Heart right ventricle (tissue), 16 donors: Measurements from ENCODE around the gene CUL9. TPM values are rescaled to one million over a fixed set of nuclear protein-coding genes. Genes with fewer than 3 reads are reported as not detected.

Experiments used
- ATAC-seq, 8 donors: fragments of 200-7000 bp; cut with Tn5 transposase; one replicate each; pipeline ENCODE4 v1.9.1; 2020; ENCODE audit warnings: mild to moderate bottlenecking in 8 of 8, moderate library complexity in 8 of 8, moderate number of reproducible peaks in 1 of 8
- DNase-seq, 2 donors: peaks; one replicate each; pipeline ENCODE4 v3.0.0-alpha.2; 2020
- H3K27ac ChIP-seq, 10 donors: fragments of 200-600 bp; sonication (generic) in 2 of 10; one replicate each; pipeline versions ENCODE4 v1.5.0 to v1.8.0; 2020 to 2022; ENCODE audit warnings: mild to moderate bottlenecking in 3 of 10
- H3K27me3 ChIP-seq, 7 donors: fragments of 200-600 bp; one replicate each; pipeline ENCODE4 v1.8.0; 2021 to 2022; ENCODE audit warnings: mild to moderate bottlenecking in 2 of 7
- H3K36me3 ChIP-seq, 9 donors: fragments of 200-600 bp; sonication (generic) in 1 of 9; one replicate each; pipeline versions ENCODE4 v1.5.0 to v1.8.0; 2020 to 2022; ENCODE audit warnings: mild to moderate bottlenecking in 2 of 9
- H3K4me1 ChIP-seq, 9 donors: fragments of 200-600 bp; sonication (generic) in 1 of 9; one replicate each; pipeline versions ENCODE4 v1.5.0 to v1.8.0; 2020 to 2022; ENCODE audit warnings: mild to moderate bottlenecking in 4 of 9
- H3K4me3 ChIP-seq, 10 donors: fragments of 200-600 bp; sonication (generic) in 2 of 10; one replicate each; pipeline versions ENCODE4 v1.5.0 to v1.8.0; 2020 to 2022; ENCODE audit warnings: mild to moderate bottlenecking in 7 of 10, moderate library complexity in 2 of 10
- H3K9me3 ChIP-seq, 11 donors: fragments of 200-600 bp in 10 of 11; sonication (generic) in 2 of 11; one replicate each; pipeline versions ENCODE4 v1.5.0 to v1.8.0; 2013 to 2022; ENCODE audit warnings: mild to moderate bottlenecking in 2 of 11, control low read depth in 1 of 11, moderate library complexity in 1 of 11
- WGBS, 2 donors: extraction: QIAGEN DNeasy Blood & Tissue Kit; methylation state at CpG; one replicate each; pipeline ENCODE4 v1.1.7; 2013; ENCODE audit warnings: inconsistent platforms in 1 of 2; 5-methylcytosine and 5-hydroxymethylcytosine counted together
- intact Hi-C, 10 donors: fragments of 100-400 bp; cut with DNase I; formaldehyde crosslinking; loops; one replicate each; pipeline versions ENCODE4 v1.11.1 to v1.14.2; 2022
- polyA plus RNA-seq, 2 donors: library from polyadenylated mRNA; stranded (reverse); fragments of 200-250 nt; gene quantifications; one replicate each; pipeline ENCODE4 v1.2.3, GENCODE V29; 2013
- total RNA-seq, 10 donors: library from RNA; stranded (reverse); fragmentation: NEBNext Ultra II Directional in 3 of 10; extraction: Animal tissue kit (Norgen Biotek cat#: 25700) in 3 of 10; gene quantifications; one replicate each; pipeline versions ENCODE4 v1.2.1 to v1.2.4, GENCODE V29; 2021 to 2023
- TF ChIP-seq, protein P1 (sequence below), 9 donors: fragments of 200-600 bp; sonication (generic) in 2 of 9; IDR thresholded peaks; one replicate each; pipeline versions ENCODE4 v1.5.0 to v1.8.0; 2021 to 2022; ENCODE audit warnings: antibody characterized with exemption in 9 of 9, mild to moderate bottlenecking in 5 of 9, moderate library complexity in 1 of 9
- donor health status: Arrhythmogenic right ventricular cardiomyopathy.
- donor health status: ischemic (EF 13 %, LVEDD 7.1; RV severe dilation, severe dysfunction).
- donor health status: healthy with polysubstance abuse.
- donor health status: DM: no; HTN: yes; CAD: no.
- donor health status: DM: no; HTN: no; CAD: no.
- donor health status: ischemic (EF 25% LVEDD 6.9; RV normal size, moderate dysfunction).
- donor health status: ischemic (EF 25% LVEDD 5.7; RV mildly dilated, moderate dysfunction).
- donor health status: healthy.
- donor health status: DM: yes; HTN: yes; CAD: no.
- donor health status: Ischemic cardiomyopathy.
- donor health status: ischemic (EF 35%, LVEDD 5.7; RV mildly dilated, moderate dysfunction).
- donor health status: nonischemic (EF 11% LVEDD 7.7; RV severe dilation, severe dysfunction).
- donor health status: DM: yes; HTN: yes; CAD: no.
- donor health status: PGD.
- donor health status: ischemic (EF 29% LVEDD 5.4; RV normal size, mild dysfunction).
- donor health status: nonischemic (EF 23%, LVEDD 6.1; RV moderate dilation, normal function).

Gene CUL9
- total and polyA plus RNA-seq, 12 donors = 7.8 to 32.0 (median 13.4) TPM

DNA sequence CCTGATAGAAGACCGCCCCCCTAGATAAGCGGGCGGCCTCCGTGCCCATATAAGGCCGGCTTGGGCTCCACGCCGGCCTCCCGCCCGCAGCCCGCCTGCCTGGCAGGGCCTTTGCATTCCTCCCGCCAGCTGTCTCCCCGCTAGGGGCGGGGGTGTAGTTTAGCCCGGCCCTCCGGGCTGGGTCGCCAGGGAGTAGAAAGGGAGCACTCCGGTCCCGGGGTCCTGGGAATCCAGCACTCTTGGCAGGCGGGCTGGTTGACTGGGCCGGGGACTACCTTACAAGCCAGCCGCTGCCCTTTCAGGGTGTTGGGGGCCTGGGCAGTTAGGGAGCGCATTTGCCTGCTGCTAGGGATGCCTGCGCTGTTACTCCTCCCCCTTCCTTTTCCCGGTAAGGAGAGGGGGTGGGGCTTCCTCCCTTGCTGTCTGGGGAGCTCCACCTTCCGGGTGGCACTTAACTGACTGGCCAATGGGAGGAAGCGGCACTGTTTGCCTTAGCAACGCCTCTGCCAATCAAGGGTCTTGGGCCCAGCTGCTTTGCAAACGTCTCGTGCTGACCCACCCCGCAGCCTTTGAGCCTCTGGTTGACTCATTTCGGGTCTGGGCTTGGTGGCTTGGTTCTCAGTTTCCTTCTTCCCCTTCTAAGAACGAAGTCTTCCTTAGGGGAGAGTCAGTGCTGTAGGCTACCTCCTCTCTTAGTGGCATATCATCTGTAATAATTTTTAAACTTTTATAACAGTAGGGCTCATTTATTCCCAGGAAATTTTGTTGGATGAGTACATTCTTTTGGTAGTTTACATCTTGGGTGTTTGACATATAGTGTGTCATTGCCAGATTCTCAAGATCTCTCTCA, 7.5 kb upstream of the CUL9 start:
- DNase-seq = peak; percentile 89 to 98
- intact Hi-C loops = loop anchor here in 3 of 10 donors (5.0 kb wide), 3 partner anchors 162 to 432 kb away; partner anchors contain the start of genes KLHDC3 (in 1 of the 3), MEA1 (in 1 of the 3) and ZNF318 (in 1 of the 3)
- peaks cover 19 to 51% (median 34%) of the 10 kb centered on the region in 9 donors for H3K4me1 ChIP-seq
- H3K27ac ChIP-seq = peak overlapping the region; percentile 85 to 99 (median 98)
- H3K36me3 ChIP-seq = peaks cover 4 to 48% (median 35%) of the 10 kb centered on the region in 9 donors
- H3K9me3 ChIP-seq = no peaks in the 10 kb centered on the region
- WGBS, 2 donors = 0% methylated on average over 32 of the region's 32 CpGs
- peak overlapping the region in 9 of 10 donors; percentile 37 to 99 (median 97) for H3K4me3 ChIP-seq
- peak; percentile 67 to 89 (median 83) for ATAC-seq
- no peaks in the 10 kb centered on the region for H3K27me3 ChIP-seq
- TF ChIP-seq, protein P1, sequence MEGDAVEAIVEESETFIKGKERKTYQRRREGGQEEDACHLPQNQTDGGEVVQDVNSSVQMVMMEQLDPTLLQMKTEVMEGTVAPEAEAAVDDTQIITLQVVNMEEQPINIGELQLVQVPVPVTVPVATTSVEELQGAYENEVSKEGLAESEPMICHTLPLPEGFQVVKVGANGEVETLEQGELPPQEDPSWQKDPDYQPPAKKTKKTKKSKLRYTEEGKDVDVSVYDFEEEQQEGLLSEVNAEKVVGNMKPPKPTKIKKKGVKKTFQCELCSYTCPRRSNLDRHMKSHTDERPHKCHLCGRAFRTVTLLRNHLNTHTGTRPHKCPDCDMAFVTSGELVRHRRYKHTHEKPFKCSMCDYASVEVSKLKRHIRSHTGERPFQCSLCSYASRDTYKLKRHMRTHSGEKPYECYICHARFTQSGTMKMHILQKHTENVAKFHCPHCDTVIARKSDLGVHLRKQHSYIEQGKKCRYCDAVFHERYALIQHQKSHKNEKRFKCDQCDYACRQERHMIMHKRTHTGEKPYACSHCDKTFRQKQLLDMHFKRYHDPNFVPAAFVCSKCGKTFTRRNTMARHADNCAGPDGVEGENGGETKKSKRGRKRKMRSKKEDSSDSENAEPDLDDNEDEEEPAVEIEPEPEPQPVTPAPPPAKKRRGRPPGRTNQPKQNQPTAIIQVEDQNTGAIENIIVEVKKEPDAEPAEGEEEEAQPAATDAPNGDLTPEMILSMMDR (IDR thresholded peaks at IDR 0.05) = peak in 6 of 9 donors; percentile 16 to 49 (median 30)

GRCh38 chr6:43175676-43176422, 6.1 kb upstream of the CUL9 start:
- Histone ChIP-seq H3K9me3 (no peaks in the 10 kb centered on the region), H3K4me3 (no peak overlapping the region), H3K27ac (peak overlapping the region in 5 of 10 donors; percentile 13 to 98 (median 51)), H3K27me3 (no peaks in the 10 kb centered on the region), H3K4me1 (peaks cover 19 to 44% (median 33%) of the 10 kb centered on the region in 9 donors), H3K36me3 (peaks cover 4 to 61% (median 35%) of the 10 kb centered on the region in 9 donors)
- 84 to 87% methylated on average over 11 of the region's 11 CpGs for WGBS, 2 donors
- DNase-seq (no peak), ATAC-seq (no peak)
- TF ChIP-seq, protein P1 (IDR thresholded peaks at IDR 0.05) = no peak
- intact Hi-C loops = no loop called here

- TF ChIP-seq, protein P1 (IDR thresholded peaks at IDR 0.05) = no peak
- intact Hi-C loops = no loop called here
- 91 to 92% methylated on average over 6 of the region's 6 CpGs for WGBS, 2 donors
- peaks cover 19 to 49% (median 36%) of the 10 kb centered on the region in 9 donors for H3K4me1 ChIP-seq
- no peaks in the 10 kb centered on the region for H3K9me3 ChIP-seq
- H3K36me3 ChIP-seq = peaks cover 4 to 65% (median 35%) of the 10 kb centered on the region in 9 donors
- DNase-seq = no peak
- H3K27me3 ChIP-seq = no peaks in the 10 kb centered on the region
- no peak overlapping the region for H3K4me3 ChIP-seq
- no peak for ATAC-seq
- H3K27ac ChIP-seq = peak overlapping the region in 5 of 10 donors; percentile 13 to 98 (median 51)
Observed at GRCh38 chr6:43176423-43176786, 5.6 kb upstream of the CUL9 start.

DNA sequence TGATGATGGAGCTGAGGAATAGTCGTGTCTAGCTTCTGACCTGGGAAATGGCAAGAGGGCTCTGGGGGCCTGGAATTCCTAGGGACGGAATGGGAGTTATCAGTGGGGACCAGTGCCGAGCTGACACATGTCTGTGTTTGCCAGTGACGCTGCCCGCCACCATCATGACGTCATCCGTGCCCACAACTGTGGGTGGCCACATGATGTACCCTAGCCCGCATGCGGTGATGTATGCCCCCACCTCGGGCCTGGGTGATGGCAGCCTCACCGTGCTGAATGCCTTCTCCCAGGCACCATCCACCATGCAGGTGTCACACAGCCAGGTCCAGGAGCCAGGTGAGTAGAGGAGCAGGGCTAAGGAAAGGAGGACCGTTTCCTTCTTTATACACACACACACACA, 3.8 kb upstream of the CUL9 start:
- H3K36me3 ChIP-seq = peaks cover 4 to 65% (median 35%) of the 10 kb centered on the region in 9 donors
- intact Hi-C loops = no loop called here
- peaks cover 18 to 53% (median 39%) of the 10 kb centered on the region in 9 donors for H3K4me1 ChIP-seq

More for the DNA sequence above, 3.8 kb upstream of the CUL9 start:
- DNase-seq (no peak), ATAC-seq (no peak)
- Histone ChIP-seq H3K27me3 (no peaks in the 10 kb centered on the region), H3K9me3 (no peaks in the 10 kb centered on the region), H3K4me3 (no peak overlapping the region), H3K27ac (no peak overlapping the region)
- TF ChIP-seq, protein P1 (IDR thresholded peaks at IDR 0.05) = no peak
- 77 to 84% methylated on average over 12 of the region's 12 CpGs for WGBS, 2 donors
